ENCODE data around the gene MTERF1. TPM values are rescaled to one million over a fixed set of nuclear protein-coding genes. Genes with fewer than 3 reads are reported as not detected.

The MTERF1 gene
- total and polyA plus RNA-seq, 2 experiments from 2014 or later: 7.1 to 9.2 TPM

GRCh38 chr7:91827169-91827568, 53.3 kb downstream of the MTERF1 start:
- H3K9me3 ChIP-seq (ENCODE audit: low read depth): no peaks in the 10 kb centered on the region
- H3K4me3 ChIP-seq: no peak overlapping the region
- H4K20me1 ChIP-seq (ENCODE audit: insufficient read depth): no peaks in the 10 kb centered on the region
- no peak for DNase-seq
- TF ChIP-seq EZH2phosphoT487 (IDR thresholded peaks at IDR 0.05; ENCODE audit: insufficient read depth, low read depth) (no peak), EZH2 (IDR thresholded peaks at IDR 0.05; ENCODE audit: insufficient read depth, poor library complexity, severe bottlenecking) (no peak)
- H3K4me2 ChIP-seq (ENCODE audit: unreplicated experiment): no peak overlapping the region
- no peaks in the 10 kb centered on the region for H3K36me3 ChIP-seq (ENCODE audit: low read depth)
- H3K9me2 ChIP-seq (ENCODE audit: insufficient read depth): no peaks in the 10 kb centered on the region; the same call in 1 of the 2 replicates
- H3F3A ChIP-seq (ENCODE audit: insufficient read depth): no peaks in the 10 kb centered on the region
- no peaks in the 10 kb centered on the region for H3K27me3 ChIP-seq (replicated peaks; ENCODE audit: insufficient read depth)
- H3K79me2 ChIP-seq (ENCODE audit: insufficient read depth): no peaks in the 10 kb centered on the region
- no peak overlapping the region for H2AFZ ChIP-seq
- H3K4me1 ChIP-seq (ENCODE audit: insufficient read depth): no peaks in the 10 kb centered on the region
- in situ Hi-C loops (cut with MboI): no loop called here
- no peak overlapping the region for H3K9ac ChIP-seq
- 91 to 93% methylated on average over 2 of the region's 2 CpGs for WGBS, 2 experiments (ENCODE audit: low coverage in 1 of 2, low lambda C conversion rate in 2 of 2, missing lambda C conversion rate in 2 of 2)
- H3K27ac ChIP-seq: no peak overlapping the region

GRCh38 chr7:91826377-91826776, 54.1 kb downstream of the MTERF1 start:
- H3K27me3 ChIP-seq (replicated peaks; ENCODE audit: insufficient read depth): no peaks in the 10 kb centered on the region
- H3K79me2 ChIP-seq (ENCODE audit: insufficient read depth): no peaks in the 10 kb centered on the region
- in situ Hi-C loops (cut with MboI): no loop called here
- no peak for TF ChIP-seq EZH2phosphoT487 (IDR thresholded peaks at IDR 0.05; ENCODE audit: insufficient read depth, low read depth)
- no peak for TF ChIP-seq EZH2 (IDR thresholded peaks at IDR 0.05; ENCODE audit: insufficient read depth, poor library complexity, severe bottlenecking)
- no peak overlapping the region for H3K4me3 ChIP-seq
- no peaks in the 10 kb centered on the region; the same call in 1 of the 2 replicates for H3K9me2 ChIP-seq (ENCODE audit: insufficient read depth)
- no peak overlapping the region for H3K27ac ChIP-seq
- H2AFZ ChIP-seq: no peak overlapping the region
- H3K9me3 ChIP-seq (ENCODE audit: low read depth): no peaks in the 10 kb centered on the region
- no peaks in the 10 kb centered on the region for H3K36me3 ChIP-seq (ENCODE audit: low read depth)
- no peak overlapping the region for H3K4me2 ChIP-seq (ENCODE audit: unreplicated experiment)
- no peak overlapping the region for H3K9ac ChIP-seq
- peak; percentile 42 for DNase-seq
- no peaks in the 10 kb centered on the region for H3F3A ChIP-seq (ENCODE audit: insufficient read depth)
- H3K4me1 ChIP-seq (ENCODE audit: insufficient read depth): no peaks in the 10 kb centered on the region
- no peaks in the 10 kb centered on the region for H4K20me1 ChIP-seq (ENCODE audit: insufficient read depth)
- WGBS, 2 experiments (ENCODE audit: low coverage in 1 of 2, low lambda C conversion rate in 2 of 2, missing lambda C conversion rate in 2 of 2): 95 to 100% methylated on average over 1 of the region's 1 CpG

- no peaks in the 10 kb centered on the region for H3K79me2 ChIP-seq (ENCODE audit: insufficient read depth)
- H3K4me3 ChIP-seq: no peak overlapping the region
- no peak overlapping the region for H3K4me2 ChIP-seq (ENCODE audit: unreplicated experiment)
- H3K4me1 ChIP-seq (ENCODE audit: insufficient read depth): no peaks in the 10 kb centered on the region
- DNase-seq: no peak
- no peak overlapping the region for H2AFZ ChIP-seq
- no peaks in the 10 kb centered on the region for H3K27me3 ChIP-seq (replicated peaks; ENCODE audit: insufficient read depth)
- no peaks in the 10 kb centered on the region for H4K20me1 ChIP-seq (ENCODE audit: insufficient read depth)
- no peaks in the 10 kb centered on the region; the same call in 1 of the 2 replicates for H3K9me2 ChIP-seq (ENCODE audit: insufficient read depth)
- no peaks in the 10 kb centered on the region for H3K9me3 ChIP-seq (ENCODE audit: low read depth)
- no peak for TF ChIP-seq EZH2phosphoT487 (IDR thresholded peaks at IDR 0.05; ENCODE audit: insufficient read depth, low read depth)
- no peak for TF ChIP-seq EZH2 (IDR thresholded peaks at IDR 0.05; ENCODE audit: insufficient read depth, poor library complexity, severe bottlenecking)
- H3K9ac ChIP-seq: no peak overlapping the region
- no peaks in the 10 kb centered on the region for H3K36me3 ChIP-seq (ENCODE audit: low read depth)
- no peak overlapping the region for H3K27ac ChIP-seq
- in situ Hi-C loops (cut with MboI): no loop called here
- no peaks in the 10 kb centered on the region for H3F3A ChIP-seq (ENCODE audit: insufficient read depth)
Observed at GRCh38 chr7:91824201-91824600, 56.3 kb downstream of the MTERF1 start.

Other genes with a start within 250 kb of the MTERF1 start
- gene AKAP9, start 60.2 kb upstream of the MTERF1 start, total RNA-seq (2014; rRNA removed; shearing (Covaris generic)): 24.1 and 24.7 TPM in 2 replicates
- gene AKAP9, start 60.2 kb upstream of the MTERF1 start, polyA plus RNA-seq (2016; fragmentation: Nextera tagmentation; extraction: Ambion mirVana): 31.3 and 38.8 TPM in 2 replicates

Measured in GM23248 (cell line).